GM21529 (cell line): Measurements from ENCODE around the gene ATM.
"Not testable (repeated sequence)": the region's sequence is repeated elsewhere in the genome, so short reads cannot be mapped to it uniquely, and the experiment has no call there.

Experiments used
- ATAC-seq: cut with Tn5 transposase; IDR thresholded peaks from one replicate; pipeline ENCODE4 v1.9.1; 2021; ENCODE audit not compliant: unreplicated experiment

Gene ATM

DNA sequence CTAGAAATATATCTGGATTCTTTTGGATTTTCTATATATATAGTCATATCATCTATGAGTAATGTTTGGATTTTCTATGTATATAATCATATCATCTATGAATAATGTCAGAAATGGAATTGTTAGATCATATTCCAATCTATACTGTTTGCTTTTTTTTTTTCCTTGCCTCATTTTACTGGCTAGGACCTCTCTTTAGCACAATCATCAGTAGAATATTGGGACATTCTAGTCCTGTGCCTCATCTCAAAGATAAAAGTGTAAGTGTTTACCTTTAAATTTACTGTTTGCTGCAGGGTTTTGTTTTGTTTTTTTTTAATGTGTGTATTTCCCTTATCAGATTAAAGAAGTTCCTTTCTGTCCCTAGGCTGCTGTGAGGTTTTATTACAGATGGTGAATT lies 147.4 kb downstream of the ATM start:
- no peak for ATAC-seq

DNA sequence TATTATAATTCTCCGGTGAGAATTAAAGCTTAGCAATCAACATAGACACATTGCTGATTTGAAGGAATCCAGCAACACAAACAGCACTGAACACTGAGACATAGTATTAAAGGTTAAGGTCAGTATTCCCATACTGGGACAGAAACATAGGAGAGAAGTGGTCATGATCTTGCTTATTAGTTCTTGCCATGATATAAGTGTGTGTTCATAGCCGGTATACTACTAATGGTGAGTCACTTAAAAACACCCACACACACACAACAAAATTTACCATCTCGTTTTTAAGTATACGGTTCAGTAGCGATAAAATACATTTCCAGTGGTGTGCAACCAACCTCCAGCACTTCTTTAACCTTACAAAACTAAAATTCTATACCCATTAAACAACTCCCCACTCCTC lies 148.1 kb downstream of the ATM start:
- ATAC-seq: no peak

DNA sequence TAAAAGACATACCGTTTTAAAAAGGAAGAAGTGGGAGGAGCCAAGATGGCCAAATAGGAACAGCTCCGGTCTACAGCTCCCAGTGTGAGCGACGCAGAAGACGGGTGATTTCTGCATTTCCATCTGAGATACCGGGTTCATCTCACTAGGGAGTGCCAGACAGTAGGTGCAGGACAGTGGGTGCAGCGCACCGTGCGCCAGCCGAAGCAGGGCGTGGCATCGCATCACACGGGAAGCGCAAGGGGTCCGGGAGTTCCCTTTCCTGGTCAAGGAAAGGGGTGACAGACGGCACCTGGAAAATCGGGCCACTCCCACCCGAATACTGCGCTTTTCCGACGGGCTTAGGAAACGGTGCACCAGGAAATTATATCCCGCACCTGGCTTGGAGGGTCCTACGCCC lies 150.6 kb downstream of the ATM start:
- not testable (repeated sequence) for ATAC-seq

GRCh38 chr11:108388576-108388975 lies 165.7 kb downstream of the ATM start:
- no peak for ATAC-seq

DNA sequence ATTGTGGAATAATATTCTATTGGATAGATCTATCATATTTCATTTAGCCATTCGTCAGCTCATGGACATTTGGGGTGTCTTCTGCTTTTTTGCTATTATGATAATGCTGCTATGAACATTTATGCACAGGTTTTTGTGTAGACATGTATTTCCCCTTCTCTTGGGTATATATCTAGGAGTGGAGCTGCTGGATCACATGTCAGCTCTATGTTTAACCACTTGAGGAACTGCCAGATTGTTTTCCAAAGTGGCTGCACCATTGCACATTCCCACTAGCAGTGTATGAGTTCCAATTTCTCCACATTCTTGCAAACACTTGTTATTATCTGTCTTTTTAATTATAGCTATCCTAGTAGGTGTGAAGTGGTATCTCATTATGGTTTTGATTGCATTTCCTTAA lies 169.5 kb downstream of the ATM start:
- no peak for ATAC-seq

- ATAC-seq: no peak
These were observed 170.2 kb downstream of the ATM start for GRCh38 chr11:108393046-108393445.

GRCh38 chr11:108394744-108395284 lies 171.9 kb downstream of the ATM start:
- no peak for ATAC-seq

DNA sequence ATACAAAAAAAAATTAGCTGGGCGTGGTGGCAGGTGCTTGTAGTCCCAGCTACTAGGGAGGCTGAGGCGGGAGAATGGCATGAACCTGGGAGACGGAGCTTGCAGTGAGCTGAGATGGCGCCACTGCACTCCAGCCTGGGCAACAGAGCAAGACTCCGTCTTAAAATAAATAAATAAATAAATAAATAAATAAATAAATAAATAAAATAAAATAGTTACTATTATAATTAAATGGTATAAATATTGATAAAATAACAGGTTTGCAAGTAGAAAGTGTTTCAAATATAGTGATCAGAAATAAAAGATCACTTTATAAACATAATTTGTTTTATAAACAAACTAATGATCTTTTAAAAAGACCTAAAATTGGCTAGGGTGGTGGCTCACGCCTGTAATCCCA lies 173.8 kb downstream of the ATM start:
- ATAC-seq: not testable (repeated sequence)

DNA sequence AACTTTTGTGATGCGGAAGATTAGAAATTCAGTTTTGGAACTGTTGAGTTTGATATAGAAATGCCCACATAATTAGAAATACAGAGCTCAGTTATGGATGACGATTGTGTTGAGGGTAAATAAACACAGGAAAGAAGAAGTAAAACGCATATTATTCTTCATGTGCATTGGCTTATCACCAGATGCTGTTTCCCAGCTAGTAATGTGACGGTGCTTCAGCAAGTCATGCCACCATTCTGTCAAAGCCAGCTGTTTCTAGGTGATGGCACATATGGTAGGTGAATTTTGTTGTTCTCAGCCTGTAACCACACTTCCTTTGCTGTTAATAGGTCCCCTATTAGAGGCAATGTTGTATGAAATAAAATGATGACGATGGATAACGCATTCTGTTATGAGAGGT lies 175.6 kb downstream of the ATM start:
- ATAC-seq: no peak

- ATAC-seq: no peak
These were observed 179.4 kb downstream of the ATM start for GRCh38 chr11:108402241-108402640.

DNA sequence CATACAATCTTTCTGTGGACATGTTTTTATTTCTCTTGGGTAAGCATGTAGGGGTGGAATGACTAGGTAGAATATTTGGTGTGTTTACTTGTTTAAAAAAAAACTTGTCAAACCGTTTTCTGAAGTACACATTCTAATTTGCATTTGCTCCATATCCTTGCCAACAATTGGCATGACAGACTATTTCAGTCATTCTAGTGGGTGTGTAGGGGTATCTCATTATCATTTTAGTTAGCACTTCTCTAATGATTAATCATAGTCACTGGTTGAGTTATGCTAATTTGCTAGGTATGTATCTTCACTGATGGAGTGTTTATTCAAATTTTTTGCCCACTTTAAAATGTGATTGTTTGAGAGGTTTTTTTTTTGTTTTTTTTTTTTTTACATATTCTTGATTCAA lies 180.2 kb downstream of the ATM start:
- no peak for ATAC-seq

DNA sequence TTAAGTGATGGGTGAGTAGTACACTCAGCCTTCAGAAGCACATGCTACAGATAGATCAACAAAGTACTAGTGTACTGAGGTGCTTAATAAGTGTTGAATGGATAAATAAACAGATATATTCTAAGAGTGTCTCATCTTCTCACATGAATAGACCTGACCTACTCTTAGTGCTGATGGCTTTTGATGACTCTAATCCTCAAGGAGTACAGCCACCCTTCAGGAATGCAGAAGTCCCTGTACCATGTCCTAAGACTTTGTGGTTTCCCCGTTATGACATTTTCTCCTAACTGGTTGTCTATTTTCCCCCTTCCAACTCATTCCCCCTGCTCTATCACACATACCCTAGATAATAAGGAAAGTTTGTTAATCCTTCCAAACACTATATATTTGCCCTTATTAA lies 182.8 kb downstream of the ATM start:
- ATAC-seq: no peak

DNA sequence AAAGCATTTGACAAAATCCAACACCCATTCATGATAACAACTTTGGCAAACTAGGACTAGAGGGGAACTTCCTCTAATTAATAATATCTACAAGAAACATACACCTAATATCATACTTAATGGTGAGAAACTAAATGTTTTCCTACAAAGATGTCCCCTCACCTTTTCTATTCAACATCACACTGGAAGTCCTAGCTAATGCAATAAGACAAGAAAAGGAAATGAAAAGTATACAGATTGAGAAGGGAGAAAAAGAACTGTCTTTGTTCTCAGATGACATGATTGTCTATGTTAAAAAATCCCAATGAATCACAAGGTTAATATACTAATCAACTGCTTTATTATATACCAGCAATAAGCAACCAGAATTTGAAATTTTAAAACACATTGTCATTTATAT lies 192.1 kb downstream of the ATM start:
- no peak for ATAC-seq

- not testable (repeated sequence) for ATAC-seq
These were observed 194.7 kb downstream of the ATM start for GRCh38 chr11:108417551-108417950.
